ENCODE data around the gene EVX2.

The EVX2 gene

GRCh38 chr2:176122052-176122682, 38.4 kb upstream of the EVX2 start:
- no peak for DNase-seq

GRCh38 chr2:176121190-176122051, 37.7 kb upstream of the EVX2 start:
- no peak for DNase-seq

GRCh38 chr2:176120364-176121189, 36.8 kb upstream of the EVX2 start:
- DNase-seq = no peak

- peak; percentile 68 for DNase-seq
Measured at GRCh38 chr2:176118601-176119339, 35.0 kb upstream of the EVX2 start.

- no peak for DNase-seq
Measured at GRCh38 chr2:176117823-176118371, 34.1 kb upstream of the EVX2 start.

- DNase-seq = no peak
Measured at GRCh38 chr2:176117162-176117822, 33.5 kb upstream of the EVX2 start.

GRCh38 chr2:176115883-176116813, 32.4 kb upstream of the EVX2 start, which contains the start of gene HOXD10:
Gene HOXD10, plus strand, starts transcription at chr2:176116778. Its CDS starts 56 bp downstream, at chr2:176116834.
- no peak for DNase-seq

GRCh38 chr2:176114930-176115625, 31.3 kb upstream of the EVX2 start:
- no peak for DNase-seq

- no peak for DNase-seq
Measured at GRCh38 chr2:176114120-176114929, 30.6 kb upstream of the EVX2 start.

GRCh38 chr2:176112375-176113302, 28.9 kb upstream of the EVX2 start:
- DNase-seq = no peak

- no peak for DNase-seq
Measured at GRCh38 chr2:176111846-176112374, 28.1 kb upstream of the EVX2 start.

- DNase-seq = peak; percentile 71
Measured at GRCh38 chr2:176111309-176111663, 27.5 kb upstream of the EVX2 start.

- no peak for DNase-seq
Measured at GRCh38 chr2:176110415-176111308, 26.9 kb upstream of the EVX2 start.

- no peak for DNase-seq
Measured at GRCh38 chr2:176109946-176110345, 26.2 kb upstream of the EVX2 start.

GRCh38 chr2:176109192-176109901, 25.6 kb upstream of the EVX2 start:
- DNase-seq = no peak

- no peak for DNase-seq
Measured at GRCh38 chr2:176107731-176108181, 24.0 kb upstream of the EVX2 start.
